Measurements from ENCODE around the gene SPTBN1. TPM values are rescaled to one million over a fixed set of nuclear protein-coding genes. Genes with fewer than 3 reads are reported as not detected.

The SPTBN1 gene
- total and polyA plus RNA-seq, 2 of the 13 experiments (the other 11 are each of a cell fraction or from before 2014, with no cell fraction given) = 123 to 299 TPM

- POLR2A ChIA-PET = no interaction called here
- no peak overlapping the region for H3K27ac ChIP-seq (ENCODE audit: extremely low read length, insufficient read depth, low read length)
- intact Hi-C loops (cut with micrococcal nuclease; ENCODE audit: unreplicated experiment) = no loop called here
- H3K79me2 ChIP-seq (ENCODE audit: insufficient read depth, low read length) = no peaks in the 10 kb centered on the region
- CTCF ChIA-PET (ENCODE audit: low intra/inter-chr PET ratio, low total read pairs) = no interaction called here
- H3K4me2 ChIP-seq (ENCODE audit: low read depth, low read length) = no peak overlapping the region
- FAIRE-seq (no peak), DNase-seq (ENCODE audit: low spot score) (no peak), ATAC-seq (no peak)
- H3K9me3 ChIP-seq (ENCODE audit: low read length) = no peaks in the 10 kb centered on the region
- H3K4me1 ChIP-seq (ENCODE audit: insufficient read depth, low read length) = peaks cover 23% of the 10 kb centered on the region
- no peaks in the 10 kb centered on the region for H4K20me1 ChIP-seq (ENCODE audit: insufficient read depth, low read length)
- 67% methylated on average over 8 of the region's 8 CpGs for WGBS (ENCODE audit: low lambda C conversion rate)
- in situ Hi-C loops (cut with HindIII; ENCODE audit: extremely low pct_ligation_motif_present, low pct_unique_long_range_greater_than_20kb) = no loop called here
- no peak overlapping the region for H3K9ac ChIP-seq (ENCODE audit: insufficient read depth, low read depth, low read length)
- peaks cover 2 to 21% of the 10 kb centered on the region in 2 experiments; a peak in 3 of 5 replicates for H3K27me3 ChIP-seq (ENCODE audit: control insufficient read depth in 1 of 2, insufficient read depth in 2 of 2, low read length in 2 of 2)
- H2AFZ ChIP-seq (ENCODE audit: low read length) = no peak overlapping the region
- TF ChIP-seq ZNF616 (CRISPR knock-in tag; IDR thresholded peaks at IDR 0.05; ENCODE audit: low read depth) (no peak), ZNF644 (CRISPR knock-in tag; IDR thresholded peaks at IDR 0.05; ENCODE audit: low read depth) (no peak), HBP1 (CRISPR knock-in tag; IDR thresholded peaks at IDR 0.05; ENCODE audit: low read depth) (no peak), MED8 (CRISPR knock-in tag; IDR thresholded peaks at IDR 0.05; ENCODE audit: insufficient replicate concordance) (no peak), ZNF710 (CRISPR knock-in tag; IDR thresholded peaks at IDR 0.05; ENCODE audit: borderline replicate concordance) (no peak), TOE1 (CRISPR knock-in tag; IDR thresholded peaks at IDR 0.05) (no peak), ZBTB7A (CRISPR knock-in tag; IDR thresholded peaks at IDR 0.05) (no peak), ATF7 (IDR thresholded peaks at IDR 0.05) (no peak), ATF7 (CRISPR knock-in tag; IDR thresholded peaks at IDR 0.05) (no peak)
- H3K4me3 ChIP-seq (replicated peaks in 1 of 3; ENCODE audit: insufficient read depth in 1 of 3, low read depth in 2 of 3, low read length in 3 of 3) = no peak overlapping the region
- no peaks in the 10 kb centered on the region for H3K36me3 ChIP-seq (replicated peaks in 1 of 2; ENCODE audit: control insufficient read depth in 1 of 2, insufficient read depth in 2 of 2, low read length in 2 of 2)
- no TSS peak for BruUV-seq (replicated peaks)
Observed at GRCh38 chr2:54435325-54436226, 20.6 kb upstream of the SPTBN1 start.
